ENCODE measurements around the gene RCBTB1. TPM values are rescaled to one million over a fixed set of nuclear protein-coding genes. Genes with fewer than 3 reads are reported as not detected.

RCBTB1 gene
- total and polyA plus RNA-seq, 10 of the 15 experiments (the other 5 are each of a cell fraction or from before 2014, with no cell fraction given) = 5.1 to 13.5 (median 11.2) TPM

- TF ChIP-seq BHLHE40 (IDR thresholded peaks at IDR 0.05; ENCODE audit: borderline replicate concordance in 1 of 2, low read depth in 2 of 2, low read length in 1 of 2) = peak; percentile 35 to 57; a peak in 1 of 4 replicates
- no peak for TF ChIP-seq ZNF24 (IDR thresholded peaks at IDR 0.05)
- TF ChIP-seq SUZ12 (IDR thresholded peaks at IDR 0.05; ENCODE audit: unreplicated experiment) = no peak
- peak; percentile 99 for TF ChIP-seq PAX5 (IDR thresholded peaks at IDR 0.05; ENCODE audit: borderline replicate concordance, low read depth, low read length)
- peak; percentile 55 for TF ChIP-seq CREM (IDR thresholded peaks at IDR 0.05; ENCODE audit: low read depth)
- no peak for TF ChIP-seq FOS (IDR thresholded peaks at IDR 0.05; ENCODE audit: borderline replicate concordance, extremely low read depth, insufficient read length)
- peak; percentile 97 for TF ChIP-seq RUNX3 (IDR thresholded peaks at IDR 0.05; ENCODE audit: low read length)
- TF ChIP-seq SMC3 (IDR thresholded peaks at IDR 0.05; ENCODE audit: borderline replicate concordance, low read length) = no peak
- peak; percentile 99 for TF ChIP-seq MTA2 (IDR thresholded peaks at IDR 0.05; ENCODE audit: low read depth)
- TF ChIP-seq DPF2 (IDR thresholded peaks at IDR 0.05) = peak; percentile 94
- no peak for TF ChIP-seq ETV6 (conservative IDR thresholded peaks at IDR 0.05 in 1 of 2, IDR thresholded peaks at IDR 0.05 in 1 of 2; ENCODE audit: borderline replicate concordance in 1 of 2, low read depth in 1 of 2)
- TF ChIP-seq MXI1 (IDR thresholded peaks at IDR 0.05; ENCODE audit: low read depth, low read length) = no peak
- peak; percentile 78 for TF ChIP-seq TCF3 (IDR thresholded peaks at IDR 0.05; ENCODE audit: borderline replicate concordance, insufficient read depth, low read depth, low read length)
- TF ChIP-seq EGR1 (IDR thresholded peaks at IDR 0.05; ENCODE audit: borderline replicate concordance in 1 of 2, low read depth in 2 of 2, low read length in 2 of 2) = no peak
- TF ChIP-seq NFXL1 (IDR thresholded peaks at IDR 0.05; ENCODE audit: borderline replicate concordance) = no peak
- no peak for TF ChIP-seq BCL3 (IDR thresholded peaks at IDR 0.05; ENCODE audit: borderline replicate concordance, insufficient read depth, low read depth, low read length, poor library complexity, severe bottlenecking)
- 0 out of 2 replicates have a peak, but pooled peaks have one; percentile 37 for TF ChIP-seq FOXM1 (IDR thresholded peaks at IDR 0.05; ENCODE audit: low read depth, low read length)
- TF ChIP-seq MYB (IDR thresholded peaks at IDR 0.05; ENCODE audit: borderline replicate concordance, low read depth, low read length) = no peak
- peak; percentile 38; the same call in 1 of the 2 replicates for TF ChIP-seq ATF2 (IDR thresholded peaks at IDR 0.05; ENCODE audit: low read length)
- peak; percentile 46 for TF ChIP-seq MEF2B (IDR thresholded peaks at IDR 0.05; ENCODE audit: partially characterized antibody, poor library complexity, severe bottlenecking)
- TF ChIP-seq SRF (IDR thresholded peaks at IDR 0.05; ENCODE audit: low read depth in 2 of 2, low read length in 2 of 2) = no peak
- TF ChIP-seq NFIC (IDR thresholded peaks at IDR 0.05; ENCODE audit: low read depth, low read length) = peak; percentile 79; the same call in 1 of the 2 replicates
- TF ChIP-seq ZBED1 (IDR thresholded peaks at IDR 0.05; ENCODE audit: borderline replicate concordance) = no peak
- no peak for TF ChIP-seq YY1 (IDR thresholded peaks at IDR 0.05; ENCODE audit: low read depth, low read length)
- TF ChIP-seq CBFB (IDR thresholded peaks at IDR 0.05; ENCODE audit: low read depth) = peak; percentile 70
- peak; percentile 88 for TF ChIP-seq JUNB (IDR thresholded peaks at IDR 0.05)
- TF ChIP-seq EED (IDR thresholded peaks at IDR 0.05; ENCODE audit: low read depth) = peak; percentile 60
Observed at GRCh38 chr13:49571299-49572240, 13.8 kb downstream of the RCBTB1 start (continued).

All from GM12878 (cell line).